ENCODE results near the gene ULK2.

- TF ChIP-seq EP300 (IDR thresholded peaks at IDR 0.05; ENCODE audit: borderline replicate concordance) (no peak), CREB1 (IDR thresholded peaks at IDR 0.05; ENCODE audit: low read depth) (no peak)
Measured at GRCh38 chr17:19741832-19742457, 125.8 kb downstream of the ULK2 start.

All from Ishikawa (cell line).